ENCODE measurements around the gene MRC2. TPM values are rescaled to one million over a fixed set of nuclear protein-coding genes. Genes with fewer than 3 reads are reported as not detected.

The MRC2 gene
- total and polyA plus RNA-seq, 2 of the 13 experiments (the other 11 are each of a cell fraction or from before 2014, with no cell fraction given): not detected

GRCh38 chr17:62580947-62581346, 46.5 kb upstream of the MRC2 start:
- no peak for DNase-seq (ENCODE audit: low spot score)
- Histone ChIP-seq H3K4me3 (replicated peaks in 1 of 3; ENCODE audit: insufficient read depth in 1 of 3, low read depth in 2 of 3, low read length in 3 of 3) (no peak overlapping the region), H3K9ac (ENCODE audit: insufficient read depth, low read depth, low read length) (no peak overlapping the region), H2AFZ (ENCODE audit: low read length) (no peak overlapping the region), H3K4me1 (ENCODE audit: insufficient read depth, low read length) (no peaks in the 10 kb centered on the region), H3K36me3 (replicated peaks in 1 of 2; ENCODE audit: control insufficient read depth in 1 of 2, insufficient read depth in 2 of 2, low read length in 2 of 2) (peaks cover 13 to 50% of the 10 kb centered on the region in 2 experiments; a peak in 4 of 5 replicates), H4K20me1 (ENCODE audit: insufficient read depth, low read length) (no peaks in the 10 kb centered on the region), H3K9me3 (ENCODE audit: low read length) (no peaks in the 10 kb centered on the region), H3K4me2 (ENCODE audit: low read depth, low read length) (no peak overlapping the region), H3K79me2 (ENCODE audit: insufficient read depth, low read length) (no peaks in the 10 kb centered on the region), H3K27ac (ENCODE audit: extremely low read length, insufficient read depth, low read length) (no peak overlapping the region), H3K27me3 (ENCODE audit: control insufficient read depth in 1 of 2, insufficient read depth in 2 of 2, low read length in 2 of 2) (no peaks in the 10 kb centered on the region)
- ChIA-PET CTCF (ENCODE audit: low intra/inter-chr PET ratio, low total read pairs) (no interaction called here), POLR2A (no interaction called here)
- intact Hi-C loops (cut with micrococcal nuclease; ENCODE audit: unreplicated experiment): no loop called here
- in situ Hi-C loops (cut with HindIII; ENCODE audit: extremely low pct_ligation_motif_present, low pct_unique_long_range_greater_than_20kb): no loop called here
- peak; percentile 90 for TF ChIP-seq ZNF121 (CRISPR knock-in tag; IDR thresholded peaks at IDR 0.05)
- no peak for TF ChIP-seq ZNF326 (CRISPR knock-in tag; IDR thresholded peaks at IDR 0.05; ENCODE audit: borderline replicate concordance)
- FAIRE-seq: no peak
- 92% methylated on average over 2 of the region's 2 CpGs for WGBS (ENCODE audit: low lambda C conversion rate)
- no TSS peak for BruUV-seq (replicated peaks)
- no peak for ATAC-seq

DNA sequence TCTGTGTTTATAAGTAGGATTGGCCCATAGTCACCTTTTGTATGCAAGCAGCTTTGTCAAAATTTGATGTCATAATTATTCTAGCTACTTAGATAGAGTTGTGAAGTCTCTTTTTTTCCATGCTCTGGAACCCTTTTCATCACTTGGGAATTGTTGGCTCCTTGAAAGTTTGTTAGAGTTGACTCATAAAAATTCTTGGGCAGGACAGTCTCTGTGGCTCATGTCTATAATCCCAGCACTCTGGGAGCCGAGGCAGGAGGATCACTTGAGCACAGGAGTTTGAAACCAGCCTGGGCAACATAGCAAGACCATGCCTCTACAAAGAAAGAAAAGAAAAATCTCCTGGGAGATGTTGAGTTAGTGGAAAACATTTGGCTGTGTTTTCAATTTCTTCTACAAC, 45.7 kb upstream of the MRC2 start:
- 100% methylated on average over 1 of the region's 1 CpG for WGBS (ENCODE audit: low lambda C conversion rate)
- H3K79me2 ChIP-seq (ENCODE audit: insufficient read depth, low read length): no peaks in the 10 kb centered on the region
- H3K36me3 ChIP-seq (replicated peaks in 1 of 2; ENCODE audit: control insufficient read depth in 1 of 2, insufficient read depth in 2 of 2, low read length in 2 of 2): peaks cover 17 to 49% of the 10 kb centered on the region in 2 experiments
- no peak overlapping the region for H3K27ac ChIP-seq (ENCODE audit: extremely low read length, insufficient read depth, low read length)
- CTCF ChIA-PET (ENCODE audit: low intra/inter-chr PET ratio, low total read pairs): no interaction called here
- DNase-seq (ENCODE audit: low spot score) (no peak), FAIRE-seq (no peak), ATAC-seq (no peak)
- no peaks in the 10 kb centered on the region for H3K9me3 ChIP-seq (ENCODE audit: low read length)
- H3K4me1 ChIP-seq (ENCODE audit: insufficient read depth, low read length): no peaks in the 10 kb centered on the region
- BruUV-seq (replicated peaks): no TSS peak
- intact Hi-C loops (cut with micrococcal nuclease; ENCODE audit: unreplicated experiment): no loop called here
- no peaks in the 10 kb centered on the region for H4K20me1 ChIP-seq (ENCODE audit: insufficient read depth, low read length)
- H3K4me2 ChIP-seq (ENCODE audit: low read depth, low read length): no peak overlapping the region
- H3K4me3 ChIP-seq (replicated peaks in 1 of 3; ENCODE audit: insufficient read depth in 1 of 3, low read depth in 2 of 3, low read length in 3 of 3): no peak overlapping the region
- H3K27me3 ChIP-seq (ENCODE audit: control insufficient read depth in 1 of 2, insufficient read depth in 2 of 2, low read length in 2 of 2): no peaks in the 10 kb centered on the region
- H3K9ac ChIP-seq (ENCODE audit: insufficient read depth, low read depth, low read length): no peak overlapping the region
- no peak overlapping the region for H2AFZ ChIP-seq (ENCODE audit: low read length)
- POLR2A ChIA-PET: no interaction called here
- in situ Hi-C loops (cut with HindIII; ENCODE audit: extremely low pct_ligation_motif_present, low pct_unique_long_range_greater_than_20kb): no loop called here
- TF ChIP-seq, protein P1, sequence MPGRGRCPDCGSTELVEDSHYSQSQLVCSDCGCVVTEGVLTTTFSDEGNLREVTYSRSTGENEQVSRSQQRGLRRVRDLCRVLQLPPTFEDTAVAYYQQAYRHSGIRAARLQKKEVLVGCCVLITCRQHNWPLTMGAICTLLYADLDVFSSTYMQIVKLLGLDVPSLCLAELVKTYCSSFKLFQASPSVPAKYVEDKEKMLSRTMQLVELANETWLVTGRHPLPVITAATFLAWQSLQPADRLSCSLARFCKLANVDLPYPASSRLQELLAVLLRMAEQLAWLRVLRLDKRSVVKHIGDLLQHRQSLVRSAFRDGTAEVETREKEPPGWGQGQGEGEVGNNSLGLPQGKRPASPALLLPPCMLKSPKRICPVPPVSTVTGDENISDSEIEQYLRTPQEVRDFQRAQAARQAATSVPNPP (CRISPR knock-in tag; IDR thresholded peaks at IDR 0.05): no peak
- no peak for TF ChIP-seq ZNF232 (CRISPR knock-in tag; IDR thresholded peaks at IDR 0.05; ENCODE audit: borderline replicate concordance)
- TF ChIP-seq ZC3H4 (CRISPR knock-in tag; IDR thresholded peaks at IDR 0.05; ENCODE audit: borderline replicate concordance): no peak
- no peak for TF ChIP-seq NR3C1 (CRISPR knock-in tag; IDR thresholded peaks at IDR 0.05)
- no peak for TF ChIP-seq PTBP1 (IDR thresholded peaks at IDR 0.05; ENCODE audit: low read depth, low read length, poor library complexity, severe bottlenecking)
- TF ChIP-seq ZNF354B (CRISPR knock-in tag; IDR thresholded peaks at IDR 0.05): no peak
- TF ChIP-seq ZNF563 (CRISPR knock-in tag; IDR thresholded peaks at IDR 0.05): no peak
- TF ChIP-seq SIX4 (CRISPR knock-in tag; IDR thresholded peaks at IDR 0.05): no peak
- TF ChIP-seq ZSCAN9 (CRISPR knock-in tag; IDR thresholded peaks at IDR 0.05; ENCODE audit: borderline replicate concordance): no peak
- no peak for TF ChIP-seq MBNL3 (CRISPR knock-in tag; conservative IDR thresholded peaks at IDR 0.05)
- TF ChIP-seq PLRG1 (conservative IDR thresholded peaks at IDR 0.05): no peak
- TF ChIP-seq NKX3-1 (CRISPR knock-in tag; IDR thresholded peaks at IDR 0.05): no peak
- TF ChIP-seq ZNF772 (CRISPR knock-in tag; IDR thresholded peaks at IDR 0.05): no peak
- no peak for TF ChIP-seq RXRA (CRISPR knock-in tag; IDR thresholded peaks at IDR 0.05)
- TF ChIP-seq ZNF260 (CRISPR knock-in tag; IDR thresholded peaks at IDR 0.05; ENCODE audit: borderline replicate concordance, low read depth): no peak
- TF ChIP-seq ZBTB7A (CRISPR knock-in tag; IDR thresholded peaks at IDR 0.05): no peak
- TF ChIP-seq GZF1 (CRISPR knock-in tag; IDR thresholded peaks at IDR 0.05): no peak
- TF ChIP-seq ZNF572 (CRISPR knock-in tag; IDR thresholded peaks at IDR 0.05): no peak
- TF ChIP-seq KLF6 (CRISPR knock-in tag; IDR thresholded peaks at IDR 0.05): no peak

Data from HepG2 (cell line).